Tibial artery (tissue), 4 donors: ENCODE results near the gene NEDD4L.
A peak's percentile ranks its signal among the peaks of the same experiment; 100 is the strongest.

Experiments
- DNase-seq, 2 donors: peaks; one replicate each; pipeline ENCODE4 v3.0.0-alpha.2; 2019
- H3K27ac ChIP-seq, 2 donors: fragments of 200-600 bp; sonication (generic) in 1 of 2; 1 replicate in 1 of 2; 2 replicates in 1 of 2; pipeline ENCODE4 v1.5.1; 2018 to 2019; ENCODE audit warnings: mild to moderate bottlenecking in 1 of 2
- H3K27me3 ChIP-seq, 2 donors: fragments of 200-600 bp; sonication (generic) in 1 of 2; one replicate each; pipeline versions ENCODE4 v1.5.1 to v1.6.0; 2016 to 2019
- H3K36me3 ChIP-seq, 3 donors: fragments of 200-600 bp; sonication (generic) in 2 of 3; one replicate each; pipeline ENCODE4 v1.5.1; 2016 to 2019; ENCODE audit warnings: mild to moderate bottlenecking in 2 of 3
- H3K4me1 ChIP-seq, 4 donors: fragments of 200-600 bp; sonication (generic) in 2 of 4; 1 replicate in 3 of 4; 2 replicates in 1 of 4; pipeline ENCODE4 v1.5.1; 2016 to 2019
- H3K4me3 ChIP-seq, 2 donors: fragments of 200-600 bp; sonication (generic) in 1 of 2; 1 replicate in 1 of 2; 2 replicates in 1 of 2; pipeline ENCODE4 v1.5.1; 2018 to 2019; ENCODE audit warnings: mild to moderate bottlenecking in 2 of 2
- H3K9me3 ChIP-seq, 3 donors: fragments of 200-600 bp; sonication (generic) in 1 of 3; one replicate each; pipeline ENCODE4 v1.5.1; 2016 to 2019
- intact Hi-C: fragments of 100-400 bp; cut with DNase I; formaldehyde crosslinking; loops from one replicate; pipeline ENCODE4 v1.15.0; 2023; ENCODE audit warnings: low total_unique reads
- TF ChIP-seq, protein P1 (sequence below), 2 experiments: fragments of 200-600 bp in 1 of 2; fragments of 450-650 bp in 1 of 2; IDR thresholded peaks; one replicate each; pipeline ENCODE4 v1.5.1; 2017 to 2019; ENCODE audit warnings: antibody characterized with exemption in 2 of 2, mild to moderate bottlenecking in 1 of 2, moderate library complexity in 1 of 2

The NEDD4L gene

DNA sequence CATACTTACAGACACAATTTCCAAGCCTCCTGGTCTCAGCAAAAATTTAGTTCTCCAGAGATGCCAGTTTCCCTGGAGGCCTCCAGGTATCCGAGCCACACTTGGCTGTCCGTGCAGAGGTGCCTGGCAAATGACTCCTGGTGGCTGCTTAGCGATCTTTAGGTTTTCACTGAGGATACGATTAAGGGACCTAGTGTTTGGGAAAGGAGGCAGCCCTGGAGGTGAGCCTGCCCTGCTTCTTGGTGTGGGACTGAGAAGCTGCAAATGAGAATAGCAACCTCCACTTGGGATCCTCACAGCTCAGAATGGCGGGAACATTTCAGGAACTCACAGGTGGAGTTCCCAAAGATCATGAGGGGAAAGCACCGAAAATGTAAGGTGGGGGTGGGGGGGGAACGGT, 367.3 kb downstream of the NEDD4L start:
- no peaks in the 10 kb centered on the region for H3K9me3 ChIP-seq
- TF ChIP-seq, protein P1, sequence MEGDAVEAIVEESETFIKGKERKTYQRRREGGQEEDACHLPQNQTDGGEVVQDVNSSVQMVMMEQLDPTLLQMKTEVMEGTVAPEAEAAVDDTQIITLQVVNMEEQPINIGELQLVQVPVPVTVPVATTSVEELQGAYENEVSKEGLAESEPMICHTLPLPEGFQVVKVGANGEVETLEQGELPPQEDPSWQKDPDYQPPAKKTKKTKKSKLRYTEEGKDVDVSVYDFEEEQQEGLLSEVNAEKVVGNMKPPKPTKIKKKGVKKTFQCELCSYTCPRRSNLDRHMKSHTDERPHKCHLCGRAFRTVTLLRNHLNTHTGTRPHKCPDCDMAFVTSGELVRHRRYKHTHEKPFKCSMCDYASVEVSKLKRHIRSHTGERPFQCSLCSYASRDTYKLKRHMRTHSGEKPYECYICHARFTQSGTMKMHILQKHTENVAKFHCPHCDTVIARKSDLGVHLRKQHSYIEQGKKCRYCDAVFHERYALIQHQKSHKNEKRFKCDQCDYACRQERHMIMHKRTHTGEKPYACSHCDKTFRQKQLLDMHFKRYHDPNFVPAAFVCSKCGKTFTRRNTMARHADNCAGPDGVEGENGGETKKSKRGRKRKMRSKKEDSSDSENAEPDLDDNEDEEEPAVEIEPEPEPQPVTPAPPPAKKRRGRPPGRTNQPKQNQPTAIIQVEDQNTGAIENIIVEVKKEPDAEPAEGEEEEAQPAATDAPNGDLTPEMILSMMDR (IDR thresholded peaks at IDR 0.05) = no peak
- H3K27me3 ChIP-seq = no peaks in the 10 kb centered on the region
- DNase-seq = peak in 1 of 2 donors; percentile 16
- H3K36me3 ChIP-seq = no peaks in the 10 kb centered on the region
- H3K27ac ChIP-seq = no peak overlapping the region
- no peak overlapping the region for H3K4me3 ChIP-seq
- intact Hi-C loops = no loop called here
- no peaks in the 10 kb centered on the region for H3K4me1 ChIP-seq

DNA sequence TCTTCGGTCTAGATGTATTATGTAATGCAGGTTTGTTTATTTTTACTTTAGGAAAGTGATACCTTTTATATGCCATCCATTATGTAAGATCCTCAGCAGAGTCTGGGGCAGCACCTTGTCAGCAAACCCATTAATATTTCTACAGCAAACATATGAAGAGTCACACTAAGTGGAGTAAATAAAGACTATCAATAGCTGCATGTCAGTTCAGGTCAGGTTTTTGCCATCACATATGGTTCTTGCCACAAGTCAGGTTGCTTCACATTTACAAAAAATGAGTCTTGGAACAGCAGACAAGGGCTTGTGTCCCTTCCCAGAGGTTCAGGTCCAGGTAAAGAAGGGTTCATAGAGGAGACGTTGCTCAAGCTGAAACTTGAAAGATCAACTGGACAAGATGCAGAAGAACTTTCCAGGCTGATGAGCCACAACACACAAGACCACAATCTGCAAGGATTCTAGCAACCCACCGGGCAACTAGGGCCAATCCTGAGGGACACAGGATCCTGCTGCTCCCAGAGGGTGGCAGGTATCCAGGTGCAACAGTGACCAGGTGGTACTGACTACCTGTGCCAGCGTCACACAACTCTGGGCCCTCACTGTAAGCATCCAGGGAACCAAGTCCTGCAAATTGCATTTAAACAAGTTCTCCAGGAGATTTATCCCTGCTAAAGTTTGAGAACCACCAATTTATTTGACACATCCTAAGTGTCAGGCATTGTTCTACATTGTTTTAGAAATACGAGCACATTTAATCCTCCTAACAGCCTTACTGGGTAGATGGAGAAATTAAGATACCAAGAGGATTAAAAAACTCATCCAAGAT, 369.0 kb downstream of the NEDD4L start:
- Histone ChIP-seq H3K9me3 (no peaks in the 10 kb centered on the region), H3K27ac (no peak overlapping the region), H3K4me1 (peaks cover 0 to 5% (median 0%) of the 10 kb centered on the region in 4 donors), H3K4me3 (no peak overlapping the region), H3K27me3 (no peaks in the 10 kb centered on the region), H3K36me3 (no peaks in the 10 kb centered on the region)
- intact Hi-C loops = no loop called here
- TF ChIP-seq, protein P1 (IDR thresholded peaks at IDR 0.05) = no peak
- DNase-seq = peak in 1 of 2 donors; percentile 49

DNA sequence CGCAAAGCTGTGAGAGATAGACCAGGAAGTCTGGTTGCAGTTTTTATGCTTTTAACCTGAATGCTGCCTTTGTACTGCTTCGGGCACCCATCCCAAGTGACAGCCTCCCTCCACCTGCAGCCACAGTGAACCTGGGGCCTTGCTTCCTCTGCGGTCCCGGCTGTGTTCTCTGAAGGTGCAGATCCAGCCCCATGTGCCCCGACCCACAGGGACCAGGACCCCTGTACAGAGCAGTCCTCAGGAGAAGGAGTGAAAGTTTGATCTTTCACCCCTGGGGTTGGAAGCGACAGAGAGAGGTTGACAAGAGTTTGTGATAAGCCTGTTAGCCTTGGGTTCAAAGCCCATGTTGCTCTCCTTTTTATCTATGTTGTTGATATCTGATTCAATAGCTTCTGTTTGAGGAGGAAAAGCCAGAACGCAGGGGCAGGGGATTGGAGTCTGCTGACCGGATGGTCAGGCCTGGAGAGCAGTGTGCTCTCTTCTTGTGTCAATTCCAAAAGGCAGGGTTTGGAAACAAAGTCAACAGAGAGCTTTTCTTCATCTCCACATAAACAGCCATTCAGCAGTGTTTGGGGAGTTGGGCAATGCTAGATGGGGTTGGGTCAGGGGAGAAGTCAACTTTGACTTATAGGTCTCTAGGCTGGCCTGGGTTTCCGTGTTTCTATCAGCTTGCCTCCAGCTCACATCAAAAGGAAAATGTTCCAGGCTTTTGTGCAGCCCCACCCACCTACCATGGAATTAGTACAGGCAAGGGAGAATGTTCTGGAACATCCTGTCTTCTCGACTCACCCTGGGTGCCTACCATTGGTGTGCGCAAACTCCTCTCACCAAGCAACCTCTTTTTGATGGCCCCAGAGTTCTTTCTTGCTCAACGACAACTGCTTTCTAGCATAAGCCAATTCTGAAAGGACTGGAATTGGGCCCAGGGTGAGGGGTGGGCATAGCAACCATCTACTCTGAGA, 369.9 kb downstream of the NEDD4L start:
- Histone ChIP-seq H3K4me1 (peaks cover 0 to 5% (median 0%) of the 10 kb centered on the region in 4 donors), H3K9me3 (no peaks in the 10 kb centered on the region), H3K36me3 (no peaks in the 10 kb centered on the region), H3K27ac (no peak overlapping the region), H3K4me3 (no peak overlapping the region), H3K27me3 (no peaks in the 10 kb centered on the region)
- intact Hi-C loops = no loop called here
- DNase-seq = peak in 1 of 2 donors; percentile 21
- TF ChIP-seq, protein P1 (IDR thresholded peaks at IDR 0.05) = no peak

DNA sequence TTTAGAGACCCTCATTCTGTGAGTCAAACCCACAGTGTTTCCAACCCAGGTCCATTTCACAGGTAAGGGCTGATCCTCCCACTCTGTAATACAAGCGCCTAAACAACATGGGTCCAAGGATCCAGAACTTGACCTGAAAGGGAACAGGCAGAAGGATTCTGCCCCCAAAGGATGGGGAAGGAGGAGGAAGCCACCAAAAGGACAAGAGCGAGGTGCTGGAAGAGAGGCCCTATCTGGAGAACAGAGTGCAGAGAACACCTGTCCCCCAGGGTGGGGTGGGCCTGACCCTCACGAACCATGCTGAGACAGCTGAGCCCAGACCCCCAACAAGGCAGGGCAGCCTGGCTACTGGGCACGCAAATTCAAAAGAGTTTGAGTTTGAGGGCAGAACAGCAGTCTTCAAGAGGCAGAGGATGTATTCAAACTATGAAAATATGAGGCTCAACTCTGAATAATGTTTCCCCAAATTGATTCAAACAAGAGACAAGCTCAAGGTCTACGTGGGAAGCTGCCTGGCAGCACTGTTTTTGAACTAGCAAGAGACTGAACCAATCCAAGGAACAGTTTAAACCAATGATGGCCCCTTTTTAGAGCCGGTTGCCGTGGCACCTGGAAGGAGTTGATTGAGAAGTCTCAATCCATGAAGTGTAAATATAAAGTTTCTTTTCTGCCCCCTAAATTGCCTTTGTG, 372.1 kb downstream of the NEDD4L start:
- H3K27ac ChIP-seq = no peak overlapping the region
- no peak overlapping the region for H3K4me3 ChIP-seq
- H3K27me3 ChIP-seq = no peaks in the 10 kb centered on the region
- TF ChIP-seq, protein P1 (IDR thresholded peaks at IDR 0.05) = no peak
- intact Hi-C loops = no loop called here
- DNase-seq = peak in 1 of 2 donors; percentile 20
- H3K36me3 ChIP-seq = no peaks in the 10 kb centered on the region
- peaks cover 0 to 5% (median 0%) of the 10 kb centered on the region in 4 donors for H3K4me1 ChIP-seq
- no peaks in the 10 kb centered on the region for H3K9me3 ChIP-seq
